ENCODE measurements around the gene CDK5RAP1. TPM values are rescaled to one million over a fixed set of nuclear protein-coding genes. Genes with fewer than 3 reads are reported as not detected.

The CDK5RAP1 gene
- total and polyA plus RNA-seq, 2 of the 8 experiments (the other 6 are each of a cell fraction or from before 2014, with no cell fraction given) = 37.8 to 46.6 TPM

DNA sequence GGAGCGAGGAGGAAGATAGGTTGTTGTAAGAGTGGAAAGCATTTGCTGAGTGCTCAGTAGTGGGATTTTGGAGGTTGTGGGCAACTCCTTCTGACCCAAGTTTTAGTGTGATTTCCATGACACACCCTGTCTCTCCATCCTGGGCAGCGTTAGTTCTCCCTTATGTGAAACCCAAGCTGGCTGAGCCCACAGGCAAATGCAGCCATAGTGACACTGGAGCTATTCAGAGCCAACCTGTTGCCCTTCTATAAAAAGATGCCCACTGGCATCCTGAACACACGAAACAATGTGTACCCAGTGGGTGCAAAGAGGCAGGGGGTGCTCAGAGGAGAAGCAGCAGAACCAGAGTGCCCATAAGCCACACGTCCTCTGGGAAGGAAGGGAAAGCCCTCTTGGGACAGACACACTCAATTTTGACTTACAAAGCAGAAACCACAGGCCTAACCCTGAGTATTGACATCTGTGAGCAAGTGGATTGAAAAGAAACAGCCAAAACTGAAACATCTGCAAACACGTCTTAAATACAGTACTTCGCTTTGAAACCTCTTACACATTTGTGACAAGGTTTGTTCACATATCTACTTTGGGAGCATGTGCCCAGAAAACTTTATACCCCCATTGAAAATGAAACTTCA, 63.7 kb downstream of the CDK5RAP1 start:
- H2BK12ac ChIP-seq (ENCODE audit: low read depth, low read length) = no peak overlapping the region
- FAIRE-seq (no peak), DNase-seq (ENCODE audit: low read depth in 1 of 2, low spot score in 2 of 2) (no peak)
- no peak overlapping the region for H3K18ac ChIP-seq (ENCODE audit: extremely low read depth, low read length)
- no peak overlapping the region for H3K56ac ChIP-seq (replicated peaks; ENCODE audit: insufficient read length, low read depth, low read length)
- H3K79me2 ChIP-seq (ENCODE audit: control insufficient read depth in 1 of 2, insufficient read depth in 2 of 2, low read length in 2 of 2) = no peaks in the 10 kb centered on the region
- no peaks in the 10 kb centered on the region for H3K9me3 ChIP-seq (ENCODE audit: insufficient read depth in 2 of 2, low read depth in 1 of 2, low read length in 1 of 2)
- no peaks in the 10 kb centered on the region for H3K79me1 ChIP-seq (ENCODE audit: low read depth, low read length)
- H2AFZ ChIP-seq (ENCODE audit: low read length) = no peak overlapping the region
- H3K36me3 ChIP-seq (ENCODE audit: control insufficient read depth in 2 of 4, insufficient read depth in 4 of 4, low read length in 3 of 4) = no peaks in the 10 kb centered on the region
- ChIA-PET POLR2A (ENCODE audit: partially characterized antibody) (no interaction called here), CTCF (ENCODE audit: partially characterized antibody) (interaction anchor here (1.0 kb wide), 1 partner anchor 120 kb away, joined by 3 read pairs; no protein-coding TSS in a partner anchor)
- H2BK15ac ChIP-seq (ENCODE audit: low read length) = no peak overlapping the region
- no peaks in the 10 kb centered on the region for H3K27me3 ChIP-seq (replicated peaks in 1 of 4; ENCODE audit: control insufficient read depth in 3 of 4, extremely low read depth in 1 of 4, insufficient read depth in 3 of 4, low read length in 3 of 4)
- TF ChIP-seq, protein P1, sequence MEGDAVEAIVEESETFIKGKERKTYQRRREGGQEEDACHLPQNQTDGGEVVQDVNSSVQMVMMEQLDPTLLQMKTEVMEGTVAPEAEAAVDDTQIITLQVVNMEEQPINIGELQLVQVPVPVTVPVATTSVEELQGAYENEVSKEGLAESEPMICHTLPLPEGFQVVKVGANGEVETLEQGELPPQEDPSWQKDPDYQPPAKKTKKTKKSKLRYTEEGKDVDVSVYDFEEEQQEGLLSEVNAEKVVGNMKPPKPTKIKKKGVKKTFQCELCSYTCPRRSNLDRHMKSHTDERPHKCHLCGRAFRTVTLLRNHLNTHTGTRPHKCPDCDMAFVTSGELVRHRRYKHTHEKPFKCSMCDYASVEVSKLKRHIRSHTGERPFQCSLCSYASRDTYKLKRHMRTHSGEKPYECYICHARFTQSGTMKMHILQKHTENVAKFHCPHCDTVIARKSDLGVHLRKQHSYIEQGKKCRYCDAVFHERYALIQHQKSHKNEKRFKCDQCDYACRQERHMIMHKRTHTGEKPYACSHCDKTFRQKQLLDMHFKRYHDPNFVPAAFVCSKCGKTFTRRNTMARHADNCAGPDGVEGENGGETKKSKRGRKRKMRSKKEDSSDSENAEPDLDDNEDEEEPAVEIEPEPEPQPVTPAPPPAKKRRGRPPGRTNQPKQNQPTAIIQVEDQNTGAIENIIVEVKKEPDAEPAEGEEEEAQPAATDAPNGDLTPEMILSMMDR (IDR thresholded peaks at IDR 0.05; ENCODE audit: control extremely low read depth in 1 of 3, insufficient read depth in 1 of 3, low read depth in 1 of 3, low read length in 3 of 3) = no peak
- TF ChIP-seq EGR1 (IDR thresholded peaks at IDR 0.05; ENCODE audit: borderline replicate concordance, low read depth, low read length) (no peak), CHD1 (IDR thresholded peaks at IDR 0.05; ENCODE audit: low read depth, low read length) (no peak), MAFK (IDR thresholded peaks at IDR 0.05; ENCODE audit: low read depth, low read length) (no peak), RXRA (IDR thresholded peaks at IDR 0.05; ENCODE audit: insufficient read depth, low read depth, low read length) (no peak), KDM5A (IDR thresholded peaks at IDR 0.05; ENCODE audit: low read length) (no peak)
- TF ChIP-seq, protein P2, sequence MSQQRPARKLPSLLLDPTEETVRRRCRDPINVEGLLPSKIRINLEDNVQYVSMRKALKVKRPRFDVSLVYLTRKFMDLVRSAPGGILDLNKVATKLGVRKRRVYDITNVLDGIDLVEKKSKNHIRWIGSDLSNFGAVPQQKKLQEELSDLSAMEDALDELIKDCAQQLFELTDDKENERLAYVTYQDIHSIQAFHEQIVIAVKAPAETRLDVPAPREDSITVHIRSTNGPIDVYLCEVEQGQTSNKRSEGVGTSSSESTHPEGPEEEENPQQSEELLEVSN (IDR thresholded peaks at IDR 0.05) = no peak
- TF ChIP-seq, protein P3, sequence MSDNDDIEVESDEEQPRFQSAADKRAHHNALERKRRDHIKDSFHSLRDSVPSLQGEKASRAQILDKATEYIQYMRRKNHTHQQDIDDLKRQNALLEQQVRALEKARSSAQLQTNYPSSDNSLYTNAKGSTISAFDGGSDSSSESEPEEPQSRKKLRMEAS (IDR thresholded peaks at IDR 0.05) = no peak
- 89 to 100% methylated on average over 1 to 6 of the region's 6 CpGs for WGBS, 2 experiments (ENCODE audit: extremely low coverage in 1 of 2, insufficient coverage in 1 of 2, insufficient read length in 1 of 2, insufficient replicate concordance in 2 of 2, low coverage in 1 of 2, low lambda C conversion rate in 2 of 2, missing lambda C conversion rate in 1 of 2)
- H2BK5ac ChIP-seq (ENCODE audit: low read depth, low read length) = no peak overlapping the region
- H3K4me2 ChIP-seq (ENCODE audit: insufficient read depth in 1 of 2, low read depth in 2 of 2, low read length in 2 of 2) = no peak overlapping the region
- H2BK120ac ChIP-seq (replicated peaks; ENCODE audit: low read depth, low read length) = no peak overlapping the region
- H3K14ac ChIP-seq (ENCODE audit: insufficient read length) = no peak overlapping the region
- H2BK20ac ChIP-seq (ENCODE audit: low read length) = no peak overlapping the region
- no peak overlapping the region for H3K23ac ChIP-seq (ENCODE audit: insufficient read length)
- H4K5ac ChIP-seq (ENCODE audit: insufficient read length, low read depth, low read length) = no peak overlapping the region
- no peak overlapping the region for H2AK5ac ChIP-seq (ENCODE audit: low read depth, low read length)
- H4K20me1 ChIP-seq (replicated peaks in 1 of 2; ENCODE audit: control insufficient read depth in 1 of 2, insufficient read depth in 2 of 2, low read length in 2 of 2) = peaks cover 0 to 2% of the 10 kb centered on the region in 2 experiments
- no peak overlapping the region for H3K4ac ChIP-seq (replicated peaks; ENCODE audit: insufficient read length, low read depth, low read length)
- no peak overlapping the region for H3K27ac ChIP-seq (ENCODE audit: low read depth, low read length)
- H3K4me3 ChIP-seq (ENCODE audit: extremely low read depth in 1 of 4, insufficient read depth in 2 of 4, low read depth in 3 of 4, low read length in 4 of 4) = no peak overlapping the region
- H4K91ac ChIP-seq (replicated peaks; ENCODE audit: insufficient read length, low read length) = no peak overlapping the region
- H3K23me2 ChIP-seq (ENCODE audit: low read depth, low read length) = peaks cover 6% of the 10 kb centered on the region; the same call in 1 of the 2 replicates
- H4K8ac ChIP-seq (ENCODE audit: extremely low read depth, insufficient read depth, low read length) = no peak overlapping the region
- H3K9ac ChIP-seq (replicated peaks in 1 of 4; ENCODE audit: extremely low read depth in 1 of 4, low read depth in 3 of 4, low read length in 3 of 4) = no peak overlapping the region
- H3K4me1 ChIP-seq (replicated peaks in 1 of 4; ENCODE audit: control insufficient read depth in 3 of 4, insufficient read depth in 4 of 4, low read length in 3 of 4) = no peaks in the 10 kb centered on the region; a peak in 1 of 7 replicates

Data from H1 (cell line).